ENCODE measurements around the gene SOX9.

The SOX9 gene

GRCh38 chr17:72163474-72163873 lies 42.7 kb downstream of the SOX9 start:
- no peak for DNase-seq

- no peak for DNase-seq
Observed at GRCh38 chr17:72164158-72164739, 43.4 kb downstream of the SOX9 start.

GRCh38 chr17:72165192-72165866 lies 44.5 kb downstream of the SOX9 start:
- no peak for DNase-seq

GRCh38 chr17:72165867-72166439 lies 45.1 kb downstream of the SOX9 start:
- DNase-seq = no peak

- no peak for DNase-seq
Observed at GRCh38 chr17:72167593-72167992, 46.8 kb downstream of the SOX9 start.

GRCh38 chr17:72169823-72170222 lies 49.0 kb downstream of the SOX9 start:
- DNase-seq = no peak

GRCh38 chr17:72171703-72172667 lies 51.2 kb downstream of the SOX9 start:
- no peak for DNase-seq

- DNase-seq = no peak
Observed at GRCh38 chr17:72173499-72174116, 52.8 kb downstream of the SOX9 start.

- no peak for DNase-seq
Observed at GRCh38 chr17:72175263-72175662, 54.4 kb downstream of the SOX9 start.

Data from hematopoietic multipotent progenitor cell treated with erythropoietin and hydrocortisone succinate and interleukin-3 and kit ligand, for 6 days (in vitro differentiated cells).